HUES64 (cell line): ENCODE data around the gene PHF21B.

Experiments
- H3K27ac ChIP-seq: 2 replicates; pipeline ENCODE4 v1.7.0; 2013; ENCODE audit warnings: low read depth, low read length, inconsistent platforms
- H3K27me3 ChIP-seq: 2 replicates; pipeline ENCODE4 v1.6.1; 2013; ENCODE audit warnings: mild to moderate bottlenecking, low read length; ENCODE audit not compliant: insufficient read depth
- H3K36me3 ChIP-seq: 2 replicates; pipeline ENCODE4 v1.6.1; 2013; ENCODE audit warnings: mild to moderate bottlenecking, low read length; ENCODE audit not compliant: insufficient read depth
- H3K4me1 ChIP-seq: 2 replicates; pipeline ENCODE4 v1.6.1; 2013; ENCODE audit warnings: mild to moderate bottlenecking, low read length, moderate library complexity; ENCODE audit not compliant: insufficient read depth
- H3K4me3 ChIP-seq: 2 replicates; pipeline ENCODE4 v1.5.1; 2013; ENCODE audit warnings: mild to moderate bottlenecking, low read length, moderate library complexity
- H3K9ac ChIP-seq: 2 replicates; pipeline ENCODE4 v1.6.1; 2013; ENCODE audit warnings: mild to moderate bottlenecking, low read depth, low read length
- H3K9me3 ChIP-seq: 2 replicates; pipeline ENCODE4 v1.6.1; 2013; ENCODE audit warnings: low read depth, low read length; ENCODE audit not compliant: insufficient read depth
- WGBS: fragments of 150-250, 120-280 bp; methylation state at CpG from one replicate; pipeline ENCODE4 v1.1.7; 2013; ENCODE audit warnings: missing lambda C conversion rate; 5-methylcytosine and 5-hydroxymethylcytosine counted together

PHF21B gene

DNA sequence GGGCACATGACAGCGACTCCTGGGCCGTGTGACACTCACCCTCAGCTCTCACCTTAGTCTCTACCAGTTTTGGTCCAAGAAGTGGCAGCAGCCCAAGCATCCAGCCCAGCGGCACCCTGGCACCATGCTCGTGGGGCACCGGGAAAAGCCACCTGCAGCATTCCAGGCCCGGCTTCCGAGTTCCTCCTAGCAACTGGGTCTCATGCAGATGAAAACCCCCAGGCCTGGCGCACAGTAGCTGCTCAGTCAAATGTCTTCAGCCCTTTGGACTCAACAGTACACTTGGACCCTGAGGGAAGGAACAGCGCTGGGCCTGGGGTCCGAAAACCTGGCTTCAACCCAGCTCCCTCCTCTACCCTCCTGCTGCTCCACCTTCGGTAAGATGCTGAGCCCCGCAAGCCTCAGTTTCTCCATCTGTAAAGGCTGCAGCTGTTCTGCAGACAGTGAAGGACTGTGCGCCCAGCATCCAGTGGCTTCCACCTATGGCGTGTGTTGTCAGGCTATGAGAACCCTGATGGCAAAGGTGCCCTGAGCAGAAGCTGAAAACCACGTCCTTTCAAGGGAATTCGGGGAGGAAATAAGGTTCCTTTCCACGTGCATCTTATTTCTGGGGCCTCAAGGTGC lies 66.0 kb downstream of the PHF21B start:
- Histone ChIP-seq H3K27me3 (no peaks in the 10 kb centered on the region), H3K9me3 (no peaks in the 10 kb centered on the region), H3K4me1 (peaks cover 32% of the 10 kb centered on the region), H3K9ac (no peak overlapping the region), H3K4me3 (no peak overlapping the region), H3K36me3 (peaks cover 11% of the 10 kb centered on the region), H3K27ac (no peak overlapping the region)
- 96% methylated on average over 17 of the region's 17 CpGs for WGBS

GRCh38 chr22:44942979-44943700 lies 66.7 kb downstream of the PHF21B start:
- peaks cover 32% of the 10 kb centered on the region for H3K4me1 ChIP-seq
- H3K27me3 ChIP-seq, result no peaks in the 10 kb centered on the region
- peaks cover 11% of the 10 kb centered on the region for H3K36me3 ChIP-seq
- H3K27ac ChIP-seq, result no peak overlapping the region
- no peak overlapping the region for H3K9ac ChIP-seq
- no peak overlapping the region for H3K4me3 ChIP-seq
- H3K9me3 ChIP-seq, result no peaks in the 10 kb centered on the region
- WGBS, result 87% methylated on average over 23 of the region's 23 CpGs

GRCh38 chr22:44942056-44942455 lies 67.7 kb downstream of the PHF21B start:
- H3K4me1 ChIP-seq, result peaks cover 32% of the 10 kb centered on the region
- H3K9ac ChIP-seq, result no peak overlapping the region
- WGBS, result 88% methylated on average over 7 of the region's 7 CpGs
- H3K36me3 ChIP-seq, result peaks cover 6% of the 10 kb centered on the region; the same call in 1 of the 2 replicates
- H3K4me3 ChIP-seq, result no peak overlapping the region
- H3K27ac ChIP-seq, result no peak overlapping the region
- H3K27me3 ChIP-seq, result no peaks in the 10 kb centered on the region
- no peaks in the 10 kb centered on the region for H3K9me3 ChIP-seq

DNA sequence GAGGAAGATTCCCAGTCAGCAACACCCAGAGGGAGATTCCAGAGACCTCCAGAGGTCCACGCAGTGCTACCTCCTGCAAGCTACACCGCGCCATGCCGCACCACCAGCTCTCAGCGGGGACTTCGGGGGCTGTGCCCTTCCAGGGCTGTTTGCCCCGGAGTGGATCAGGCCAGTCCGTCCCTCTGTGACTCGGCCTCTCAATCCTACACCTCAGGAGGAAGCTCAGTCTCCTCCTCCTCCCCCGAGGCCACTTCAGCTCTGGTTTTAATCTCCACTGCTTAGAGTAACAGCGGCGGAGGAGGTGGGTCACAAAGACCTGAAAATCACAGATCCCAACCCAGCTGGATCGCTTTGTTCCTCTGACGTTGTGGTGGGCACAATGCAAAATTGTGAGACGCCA lies 68.6 kb downstream of the PHF21B start:
- no peak overlapping the region for H3K4me3 ChIP-seq
- no peak overlapping the region for H3K27ac ChIP-seq
- WGBS, result 44% methylated on average over 15 of the region's 15 CpGs

GRCh38 chr22:44940130-44940529 lies 69.7 kb downstream of the PHF21B start:
- Histone ChIP-seq H3K9ac (no peak overlapping the region), H3K36me3 (peaks cover 6% of the 10 kb centered on the region; the same call in 1 of the 2 replicates), H3K27ac (no peak overlapping the region), H3K4me1 (peaks cover 28% of the 10 kb centered on the region), H3K4me3 (no peak overlapping the region), H3K9me3 (no peaks in the 10 kb centered on the region), H3K27me3 (no peaks in the 10 kb centered on the region)
- WGBS, result 48% methylated on average over 11 of the region's 11 CpGs

More for the DNA sequence above, 68.6 kb downstream of the PHF21B start:
- H3K4me1 ChIP-seq, result peaks cover 32% of the 10 kb centered on the region
- H3K36me3 ChIP-seq, result peaks cover 6% of the 10 kb centered on the region; the same call in 1 of the 2 replicates
- H3K9me3 ChIP-seq, result no peaks in the 10 kb centered on the region
- no peaks in the 10 kb centered on the region for H3K27me3 ChIP-seq
- H3K9ac ChIP-seq, result no peak overlapping the region

DNA sequence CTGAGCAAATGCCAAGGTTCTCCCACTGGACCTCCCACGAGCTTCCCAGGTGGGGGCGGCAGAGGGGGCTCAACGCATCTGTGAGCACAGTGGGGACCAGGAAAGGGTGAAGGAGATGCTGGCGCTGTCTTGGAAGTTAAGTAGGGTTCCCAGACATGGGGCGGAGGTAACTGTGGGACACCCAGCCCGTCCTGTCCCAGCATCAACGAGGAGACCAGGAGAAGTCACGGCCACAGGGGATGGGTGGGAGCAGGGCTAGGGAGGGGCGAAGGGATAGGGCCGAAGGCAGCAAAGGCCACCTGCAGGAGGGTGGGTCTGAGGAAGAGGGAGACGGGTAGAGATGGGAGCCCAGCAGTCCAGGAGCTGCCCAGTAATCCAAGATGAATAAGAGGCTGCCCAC lies 70.4 kb downstream of the PHF21B start:
- H3K4me3 ChIP-seq, result no peak overlapping the region

GRCh38 chr22:44938886-44939285 lies 70.9 kb downstream of the PHF21B start:
- H3K4me3 ChIP-seq, result no peak overlapping the region
- no peaks in the 10 kb centered on the region for H3K9me3 ChIP-seq
- WGBS, result 91% methylated on average over 14 of the region's 14 CpGs
- H3K4me1 ChIP-seq, result peaks cover 24% of the 10 kb centered on the region
- no peak overlapping the region for H3K9ac ChIP-seq
- H3K36me3 ChIP-seq, result no peaks in the 10 kb centered on the region
- no peaks in the 10 kb centered on the region for H3K27me3 ChIP-seq
- no peak overlapping the region for H3K27ac ChIP-seq

More for the DNA sequence above, 70.4 kb downstream of the PHF21B start:
- Histone ChIP-seq H3K36me3 (peaks cover 5% of the 10 kb centered on the region; the same call in 1 of the 2 replicates), H3K27me3 (no peaks in the 10 kb centered on the region), H3K4me1 (peaks cover 24% of the 10 kb centered on the region), H3K9me3 (no peaks in the 10 kb centered on the region), H3K9ac (no peak overlapping the region), H3K27ac (no peak overlapping the region)
- WGBS, result 89% methylated on average over 11 of the region's 11 CpGs

DNA sequence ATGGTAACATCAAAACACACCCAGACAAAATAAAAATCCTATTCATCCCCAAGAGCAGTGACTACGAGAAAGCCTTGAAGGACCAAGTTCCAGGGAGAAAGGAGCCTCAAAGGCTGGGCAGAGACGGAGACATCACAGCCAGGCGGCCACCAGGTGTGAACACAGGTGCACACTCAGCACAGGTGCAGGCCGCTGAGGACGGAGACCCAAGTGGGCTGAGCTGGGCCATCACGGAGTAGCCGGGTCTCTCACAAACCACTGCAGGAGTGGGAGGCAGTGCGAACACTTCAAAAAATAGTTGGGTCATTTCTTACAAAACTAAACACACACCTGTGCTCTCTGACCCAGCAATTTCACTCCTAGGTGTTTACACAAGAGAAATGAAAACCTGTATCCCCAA lies 72.6 kb downstream of the PHF21B start:
- H3K9me3 ChIP-seq, result no peaks in the 10 kb centered on the region

GRCh38 chr22:44936201-44936600 lies 73.6 kb downstream of the PHF21B start:
- H3K9ac ChIP-seq, result no peak overlapping the region
- no peak overlapping the region for H3K4me3 ChIP-seq
- H3K27ac ChIP-seq, result no peak overlapping the region
- H3K36me3 ChIP-seq, result peaks cover 5% of the 10 kb centered on the region; the same call in 1 of the 2 replicates
- WGBS, result 93% methylated on average over 16 of the region's 16 CpGs
- peaks cover 14% of the 10 kb centered on the region for H3K4me1 ChIP-seq
- H3K27me3 ChIP-seq, result no peaks in the 10 kb centered on the region
- no peaks in the 10 kb centered on the region for H3K9me3 ChIP-seq

More for the DNA sequence above, 72.6 kb downstream of the PHF21B start:
- H3K36me3 ChIP-seq, result peaks cover 4% of the 10 kb centered on the region; the same call in 1 of the 2 replicates
- no peak overlapping the region for H3K9ac ChIP-seq
- H3K4me3 ChIP-seq, result no peak overlapping the region
- WGBS, result 95% methylated on average over 8 of the region's 8 CpGs
- H3K27me3 ChIP-seq, result no peaks in the 10 kb centered on the region
- H3K27ac ChIP-seq, result no peak overlapping the region
- H3K4me1 ChIP-seq, result peaks cover 23% of the 10 kb centered on the region

GRCh38 chr22:44935724-44936123 lies 74.1 kb downstream of the PHF21B start:
- Histone ChIP-seq H3K36me3 (peaks cover 5% of the 10 kb centered on the region; the same call in 1 of the 2 replicates), H3K27me3 (no peaks in the 10 kb centered on the region), H3K4me3 (no peak overlapping the region), H3K9ac (no peak overlapping the region), H3K9me3 (no peaks in the 10 kb centered on the region), H3K4me1 (peaks cover 11% of the 10 kb centered on the region), H3K27ac (no peak overlapping the region)
- 90% methylated on average over 11 of the region's 11 CpGs for WGBS

- Histone ChIP-seq H3K4me3 (no peak overlapping the region), H3K9ac (no peak overlapping the region), H3K36me3 (peaks cover 5% of the 10 kb centered on the region; the same call in 1 of the 2 replicates), H3K27ac (no peak overlapping the region), H3K27me3 (no peaks in the 10 kb centered on the region), H3K4me1 (no peaks in the 10 kb centered on the region), H3K9me3 (no peaks in the 10 kb centered on the region)
- WGBS, result 85% methylated on average over 6 of the region's 6 CpGs
Measured at GRCh38 chr22:44934454-44934735, 75.4 kb downstream of the PHF21B start.
